NCI-H2107 treated with DMSO at 0.1 percent for 48 hours (cell line): ENCODE data around the gene YTHDF1.

Experiments used
- DNase-seq: peaks from one replicate; lab custom pipeline; 2025; ENCODE audit not compliant: unreplicated experiment; lab: John Stamatoyannopoulos, UW

YTHDF1 gene

GRCh38 chr20:63248835-63249591 is 33.1 kb upstream of the YTHDF1 start:
- DNase-seq, result no peak

DNA sequence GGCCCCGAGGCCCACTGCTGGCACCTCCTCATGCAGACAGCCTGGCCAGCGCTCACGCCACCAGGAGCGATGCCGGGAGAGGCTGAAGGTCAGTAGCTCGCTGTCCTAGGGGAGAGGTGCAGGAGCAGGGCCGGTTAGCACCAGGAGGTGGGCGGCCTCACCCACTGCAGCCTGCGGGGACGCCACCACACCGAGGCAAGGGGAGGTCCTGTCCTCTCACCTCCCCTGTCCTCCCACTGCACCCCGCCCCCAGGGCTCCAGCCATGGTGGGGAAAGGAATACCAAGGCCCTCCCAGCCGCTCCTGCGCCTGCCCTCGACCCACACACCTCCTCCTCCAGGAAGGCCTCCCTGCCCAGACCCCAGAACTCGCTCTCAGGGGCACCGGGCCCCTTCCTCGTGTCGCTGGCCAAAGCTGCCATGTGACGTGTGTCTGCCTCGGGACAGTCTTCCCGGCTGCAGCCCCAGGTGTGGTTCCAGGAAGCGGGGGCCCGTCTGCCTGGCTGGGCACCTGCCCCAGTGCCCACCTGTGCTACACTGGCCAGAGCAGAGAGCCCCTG is 31.8 kb upstream of the YTHDF1 start:
- no peak for DNase-seq

GRCh38 chr20:63246490-63247288 is 30.8 kb upstream of the YTHDF1 start:
- no peak for DNase-seq

GRCh38 chr20:63244468-63244867 is 28.5 kb upstream of the YTHDF1 start:
- no peak for DNase-seq

DNA sequence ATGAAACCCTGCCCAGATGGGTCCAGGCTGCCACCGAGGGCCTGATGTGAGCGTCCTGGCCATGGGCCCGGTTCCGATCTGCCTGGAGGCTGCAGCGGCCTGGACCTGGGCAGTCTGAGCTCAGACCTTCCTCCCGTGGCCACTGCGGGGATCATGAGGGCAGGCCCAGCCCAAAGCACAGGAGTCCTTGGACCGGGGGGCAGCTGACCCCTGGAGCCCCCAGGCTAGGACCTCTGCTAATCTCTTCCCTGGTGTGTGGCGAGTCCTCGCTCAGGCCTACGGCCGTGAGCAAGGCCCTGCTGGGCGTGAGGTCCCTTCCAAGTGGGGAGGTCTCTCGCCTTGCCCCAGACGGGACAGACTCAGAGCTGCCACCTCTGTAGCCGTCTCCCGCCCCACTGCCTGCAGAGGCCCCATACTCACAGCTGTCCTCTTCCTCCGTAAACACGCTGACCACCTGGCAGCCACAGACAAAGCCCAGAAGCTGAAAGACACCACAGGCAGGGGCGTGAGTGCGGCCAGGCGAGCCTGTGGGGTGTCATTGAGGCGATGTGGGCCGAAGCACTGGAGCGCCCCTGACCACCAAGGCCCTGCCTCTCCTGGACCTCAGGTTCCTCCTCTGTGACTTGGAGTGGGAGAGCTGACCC is 27.8 kb upstream of the YTHDF1 start:
- DNase-seq, result no peak

GRCh38 chr20:63242736-63243135 is 26.8 kb upstream of the YTHDF1 start:
- DNase-seq, result no peak

GRCh38 chr20:63241272-63241671 is 25.3 kb upstream of the YTHDF1 start:
- no peak for DNase-seq

GRCh38 chr20:63240004-63240403 is 24.1 kb upstream of the YTHDF1 start:
- DNase-seq, result no peak

GRCh38 chr20:63239431-63239830 is 23.5 kb upstream of the YTHDF1 start:
- no peak for DNase-seq

- DNase-seq, result no peak
Measured at GRCh38 chr20:63238514-63239125, 22.7 kb upstream of the YTHDF1 start.

GRCh38 chr20:63238031-63238430 is 22.1 kb upstream of the YTHDF1 start:
- DNase-seq, result no peak

DNA sequence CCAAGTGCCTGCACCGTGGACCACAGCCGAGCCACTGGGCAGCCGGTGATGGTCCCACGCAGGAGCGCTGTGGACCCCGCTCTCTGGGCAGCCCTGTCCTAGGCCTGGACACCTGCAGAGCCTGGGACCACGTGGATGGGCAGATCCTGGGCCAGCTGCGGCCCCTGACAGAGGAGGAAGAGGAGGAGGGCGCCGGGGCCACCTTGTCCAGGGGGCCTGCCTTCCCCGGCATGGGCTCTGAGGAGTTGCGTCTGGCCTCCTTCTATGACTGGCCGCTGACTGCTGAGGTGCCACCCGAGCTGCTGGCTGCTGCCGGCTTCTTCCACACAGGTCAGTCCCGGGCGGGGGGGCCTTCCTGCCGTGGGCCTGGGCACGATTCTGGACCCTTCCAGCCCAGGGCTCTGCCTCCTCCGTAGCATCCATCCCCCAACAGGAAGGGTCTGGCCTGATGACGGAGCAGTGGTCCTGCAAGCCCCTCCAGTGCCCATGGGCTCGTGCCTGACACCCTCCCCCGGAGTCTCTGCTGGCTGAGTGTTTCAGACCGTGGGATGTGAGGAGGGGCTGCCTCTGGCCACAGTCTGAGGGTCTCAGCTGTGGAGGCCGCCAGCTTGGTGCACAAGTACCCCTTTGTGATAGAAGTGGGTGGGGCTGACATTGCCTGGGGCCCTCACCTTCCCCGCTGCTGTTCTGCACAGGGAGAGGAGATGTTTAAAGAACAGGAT is 20.3 kb upstream of the YTHDF1 start:
- no peak for DNase-seq

DNA sequence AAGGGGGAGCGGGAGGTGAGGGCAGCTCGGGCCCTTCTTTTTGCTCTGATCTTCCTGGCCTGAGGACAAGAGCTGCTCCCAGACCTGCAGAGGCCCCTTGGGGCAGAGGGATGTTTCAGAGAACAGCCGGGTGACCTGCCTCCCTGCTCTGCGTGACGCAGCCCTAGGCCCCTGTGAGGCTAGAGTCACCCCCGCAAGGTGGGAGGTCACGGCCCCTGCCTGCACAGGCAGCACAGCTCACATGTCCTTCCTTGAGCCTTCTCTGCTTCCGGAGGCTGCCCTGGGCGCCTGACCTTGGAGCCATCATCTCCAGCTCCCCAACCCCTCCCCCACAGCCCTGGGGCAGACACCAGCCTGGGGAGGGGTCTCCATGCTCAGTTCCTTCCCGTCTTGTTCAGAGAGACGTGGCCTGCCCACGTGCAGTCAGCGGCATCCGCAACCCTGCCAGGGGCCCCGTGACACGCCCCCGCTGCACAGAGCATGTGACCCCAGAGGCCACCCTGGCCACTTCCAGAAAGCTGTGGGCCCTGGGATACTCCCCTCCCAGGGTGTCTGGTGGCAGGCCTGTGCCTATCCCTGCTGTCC is 19.6 kb upstream of the YTHDF1 start, which contains the start of gene BIRC7:
TSS of gene BIRC7 (plus strand) at position 507 of the 585 bp plus-strand sequence. CDS start 192 bp downstream, outside the sequence.
- DNase-seq, result no peak

DNA sequence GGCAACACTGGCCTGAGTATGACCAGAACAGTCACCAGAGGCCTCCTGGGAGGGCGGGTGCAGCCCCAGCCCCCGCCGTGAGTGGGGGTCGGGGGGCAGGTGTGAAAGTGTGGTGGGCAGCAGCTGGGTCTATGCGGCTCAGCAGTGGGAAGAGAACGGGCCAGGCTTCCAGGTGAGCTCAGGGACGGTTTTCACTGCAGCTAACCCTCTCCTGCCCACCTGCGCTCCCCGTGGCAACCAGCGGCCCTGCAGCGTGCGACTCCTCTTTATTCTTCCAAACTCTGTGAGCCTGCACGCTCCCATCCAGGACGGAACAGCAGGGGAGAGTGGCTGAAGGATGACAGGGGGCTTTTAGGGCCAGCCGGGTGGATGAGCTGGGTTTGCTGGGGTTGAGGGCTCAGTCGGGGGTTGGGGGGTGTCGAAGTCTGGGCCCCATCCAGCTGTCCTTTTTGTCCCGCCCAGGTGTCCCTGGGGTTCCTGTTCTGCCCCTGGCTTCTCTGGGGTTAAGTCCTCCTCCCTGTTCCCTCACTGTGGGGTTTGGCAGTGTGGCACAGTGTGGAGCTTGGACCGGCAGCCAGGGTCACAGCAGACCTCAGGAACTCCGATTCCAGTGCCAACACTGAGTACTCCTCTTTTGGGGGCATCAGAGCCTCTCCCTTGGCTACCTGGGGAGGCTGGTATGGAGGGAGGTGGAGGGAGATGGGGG is 18.9 kb upstream of the YTHDF1 start:
- no peak for DNase-seq

GRCh38 chr20:63233924-63234323 is 18.0 kb upstream of the YTHDF1 start:
- no peak for DNase-seq

GRCh38 chr20:63233061-63233344 is 17.1 kb upstream of the YTHDF1 start:
- no peak for DNase-seq

DNA sequence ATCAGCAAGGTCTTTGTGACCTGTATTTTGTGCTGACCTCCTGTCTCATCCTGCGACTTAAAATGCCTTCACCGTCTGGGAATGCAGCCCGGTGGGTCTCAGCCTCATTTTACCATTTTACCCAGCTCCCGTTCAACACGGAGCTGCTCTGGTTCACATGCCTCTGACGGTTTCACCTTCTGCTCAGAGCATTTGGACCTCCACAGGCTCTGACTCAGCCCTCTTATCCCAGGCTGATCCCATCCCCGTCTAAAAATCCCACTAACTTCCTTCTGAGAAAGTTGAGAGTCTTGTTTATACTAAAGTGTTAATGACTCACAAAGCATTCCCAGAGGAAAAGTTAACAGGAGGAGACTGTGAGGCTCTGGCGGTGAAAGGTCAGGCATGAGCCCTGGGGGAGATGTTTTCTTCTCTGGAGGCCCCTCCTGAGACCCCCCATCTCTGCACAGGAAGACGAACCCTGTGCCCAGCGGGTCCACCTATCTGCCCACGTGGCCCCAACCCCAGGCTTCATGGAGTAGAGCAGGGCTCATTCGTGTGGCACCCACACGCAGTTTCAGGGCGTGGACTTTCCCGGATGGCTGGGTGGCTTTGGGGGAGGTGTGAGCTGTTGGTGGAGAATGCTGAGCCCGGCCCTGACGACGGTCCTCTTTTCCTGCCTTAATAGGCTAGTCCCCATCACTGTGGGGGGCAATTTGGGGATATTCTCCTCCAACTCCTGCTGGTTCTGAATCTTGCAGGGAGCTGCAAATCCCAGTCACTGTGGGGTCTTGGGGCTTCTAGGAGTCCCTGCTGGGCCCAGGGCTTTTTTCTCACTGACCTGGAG is 16.5 kb upstream of the YTHDF1 start:
- no peak for DNase-seq

DNA sequence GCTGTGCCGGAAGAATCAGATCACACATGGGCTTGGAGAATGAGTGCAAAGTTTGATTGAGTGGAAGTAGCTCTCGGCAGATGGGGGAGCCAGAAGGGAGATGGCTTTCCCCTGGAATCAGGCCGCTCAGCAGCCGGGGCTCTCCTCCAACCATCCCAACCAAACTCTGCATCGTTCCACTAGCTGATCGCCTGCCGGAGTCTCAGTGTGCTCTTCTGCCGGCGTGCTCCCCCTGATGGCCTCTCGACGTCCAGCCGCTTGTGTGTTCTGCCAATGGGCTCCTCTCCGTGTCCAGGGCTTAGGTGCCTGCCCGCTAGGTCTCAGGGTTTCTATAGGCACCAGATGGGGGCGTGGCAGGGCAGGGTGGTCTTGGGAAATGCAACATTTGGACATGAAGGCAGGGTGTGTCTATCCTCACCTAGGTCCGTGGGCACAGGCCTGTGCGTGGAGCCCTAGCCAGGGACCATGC is 14.9 kb upstream of the YTHDF1 start:
- DNase-seq, result no peak

DNA sequence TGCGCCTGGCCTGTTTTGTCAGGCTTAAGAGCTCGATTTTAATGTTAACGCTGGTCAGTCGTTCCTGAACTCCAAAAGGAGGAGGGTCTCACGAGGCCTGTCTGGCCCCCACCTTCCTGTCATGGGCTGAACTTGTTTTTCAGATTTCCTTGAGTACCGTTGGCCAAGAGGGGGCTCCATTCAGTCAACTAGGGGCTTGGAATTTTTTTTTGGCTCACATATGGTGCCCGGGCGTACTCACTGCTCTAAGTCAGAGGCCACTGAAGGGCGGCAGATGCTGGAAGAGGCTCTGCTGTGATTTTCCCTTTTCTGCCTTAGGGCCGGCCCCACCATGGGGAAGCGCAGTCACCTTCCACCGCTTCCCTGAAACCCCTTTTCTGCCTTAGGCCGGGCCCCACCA is 12.9 kb upstream of the YTHDF1 start:
- no peak for DNase-seq
